Stimulated activated naive CD8-positive, alpha-beta T cell treated with anti-CD3 and anti-CD28 coated beads, Interleukin-15, Interleukin-2, amounts not matched to agents 100 U/mL and 50 U/mL, for 24 hours (primary cell): ENCODE measurements around the gene PRLR.

ENCODE experiments used
- ATAC-seq: fragments of 150-1000 bp; cut with Tn5 transposase; one replicate; pipeline ENCODE4 v1.10.0; 2021
- DNase-seq: peaks from one replicate; pipeline ENCODE4 v3.0.0; 2021

The PRLR gene

GRCh38 chr5:35233601-35234000 lies 3.3 kb upstream of the PRLR start:
- DNase-seq = no peak
- no peak for ATAC-seq

GRCh38 chr5:35233121-35233520 lies 2.8 kb upstream of the PRLR start:
- no peak for DNase-seq
- no peak for ATAC-seq

GRCh38 chr5:35232124-35232523 lies 1.8 kb upstream of the PRLR start:
- DNase-seq (no peak), ATAC-seq (no peak)

GRCh38 chr5:35229076-35230037 lies 930 bp downstream of the PRLR start:
- ATAC-seq (peak; percentile 40), DNase-seq (peak; percentile 6)

GRCh38 chr5:35228310-35228709 lies 2.0 kb downstream of the PRLR start:
- ATAC-seq = no peak

GRCh38 chr5:35227720-35228119 lies 2.6 kb downstream of the PRLR start:
- ATAC-seq = no peak
- DNase-seq = no peak

More at GRCh38 chr5:35228310-35228709, 2.0 kb downstream of the PRLR start:
- DNase-seq = no peak

- ATAC-seq (no peak), DNase-seq (no peak)
Measured at GRCh38 chr5:35223787-35224395, 6.4 kb downstream of the PRLR start.

GRCh38 chr5:35220967-35221366 lies 9.3 kb downstream of the PRLR start:
- DNase-seq = no peak
- ATAC-seq = no peak

- ATAC-seq = no peak
Measured at GRCh38 chr5:35218981-35219380, 11.3 kb downstream of the PRLR start.

GRCh38 chr5:35214051-35214450 lies 16.2 kb downstream of the PRLR start:
- no peak for DNase-seq
- ATAC-seq = no peak

More at GRCh38 chr5:35218981-35219380, 11.3 kb downstream of the PRLR start:
- DNase-seq = no peak

- DNase-seq (no peak), ATAC-seq (no peak)
Measured at GRCh38 chr5:35213608-35214007, 16.7 kb downstream of the PRLR start.

- no peak for DNase-seq
- ATAC-seq = peak; percentile 14
Measured at GRCh38 chr5:35212122-35212982, 17.9 kb downstream of the PRLR start.

- DNase-seq = no peak
- ATAC-seq = no peak
Measured at GRCh38 chr5:35209862-35210261, 20.4 kb downstream of the PRLR start.

- no peak for ATAC-seq
- no peak for DNase-seq
Measured at GRCh38 chr5:35205606-35206005, 24.7 kb downstream of the PRLR start.

- no peak for DNase-seq
- ATAC-seq = no peak
Measured at GRCh38 chr5:35205186-35205585, 25.1 kb downstream of the PRLR start.

GRCh38 chr5:35203403-35203802 lies 26.9 kb downstream of the PRLR start:
- DNase-seq = no peak
- no peak for ATAC-seq

- DNase-seq (peak; percentile 45), ATAC-seq (peak; percentile 46)
Measured at GRCh38 chr5:35202319-35203111, 27.8 kb downstream of the PRLR start.

- no peak for ATAC-seq
- no peak for DNase-seq
Measured at GRCh38 chr5:35201291-35201690, 29.0 kb downstream of the PRLR start.

- ATAC-seq (no peak), DNase-seq (no peak)
Measured at GRCh38 chr5:35199886-35200285, 30.4 kb downstream of the PRLR start.

GRCh38 chr5:35198686-35199085 lies 31.6 kb downstream of the PRLR start:
- DNase-seq (no peak), ATAC-seq (no peak)

- no peak for DNase-seq
- ATAC-seq = no peak
Measured at GRCh38 chr5:35198075-35198474, 32.2 kb downstream of the PRLR start.

- DNase-seq (no peak), ATAC-seq (no peak)
Measured at GRCh38 chr5:35197351-35197750, 32.9 kb downstream of the PRLR start.
